Brain microvascular endothelial cell (primary cell): Measurements from ENCODE around the gene ADAMTSL1.

Experiments
- DNase-seq: peaks from one replicate; pipeline ENCODE4 v3.0.0-alpha.2; 2020
- H3K27ac ChIP-seq: fragments of 250-450 bp; sonication (Bioruptor Pico); 2 replicates; pipeline ENCODE4 v1.5.1; 2020; ENCODE audit warnings: mild to moderate bottlenecking, moderate library complexity
- H3K27me3 ChIP-seq: fragments of 250-450 bp; sonication (Bioruptor Pico); replicated peaks from 2 replicates; pipeline ENCODE4 v1.5.1; 2020; ENCODE audit warnings: mild to moderate bottlenecking
- H3K36me3 ChIP-seq: fragments of 250-450 bp; sonication (Bioruptor Pico); replicated peaks from 2 replicates; pipeline ENCODE4 v1.5.1; 2020; ENCODE audit warnings: mild to moderate bottlenecking
- H3K4me3 ChIP-seq: 2 replicates; pipeline ENCODE4 v1.5.1; 2011; ENCODE audit warnings: low read depth, mild to moderate bottlenecking, control low read depth, low read length, moderate library complexity
- in situ Hi-C: cut with HindIII; loops from 2 replicates; pipeline ENCODE4 v1.10.0; 2017; ENCODE audit warnings: low sequenced_read_pairs, low pct_ligation_motif_present
- TF ChIP-seq, protein P1 (sequence below): IDR thresholded peaks from 2 replicates; pipeline ENCODE4 v1.5.1; 2011; ENCODE audit warnings: low read depth, mild to moderate bottlenecking, moderate library complexity, low read length, control low read depth, inconsistent platforms; ENCODE audit errors: missing control alignments

ADAMTSL1 gene

DNA sequence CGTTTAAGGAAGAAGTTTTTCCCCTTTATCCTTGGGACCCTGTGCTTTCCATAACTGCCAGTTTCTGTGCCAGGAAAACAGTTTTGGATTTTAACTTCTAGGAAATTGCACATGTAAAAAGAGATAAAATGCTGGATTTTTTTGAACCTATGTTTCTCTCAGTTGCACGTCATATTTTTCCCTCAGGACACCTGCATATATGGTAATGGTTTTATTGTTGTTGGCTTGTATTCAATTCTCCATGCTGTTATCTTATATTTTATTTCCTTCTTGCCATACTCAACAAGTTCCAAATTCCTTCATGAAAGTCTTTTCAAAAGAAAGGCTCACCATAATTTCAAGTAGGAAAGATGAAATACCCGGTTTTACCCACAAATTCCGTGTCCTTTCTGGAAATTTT is 7.9 kb upstream of the ADAMTSL1 start:
- in situ Hi-C loops, result loop anchor here (25.0 kb wide), 1 partner anchor 571 kb away; the partner anchor contains the start of genes RRAGA and SAXO1
- no peak overlapping the region for H3K4me3 ChIP-seq
- H3K27me3 ChIP-seq, result no peaks in the 10 kb centered on the region
- DNase-seq, result no peak
- H3K36me3 ChIP-seq, result no peaks in the 10 kb centered on the region
- TF ChIP-seq, protein P1, sequence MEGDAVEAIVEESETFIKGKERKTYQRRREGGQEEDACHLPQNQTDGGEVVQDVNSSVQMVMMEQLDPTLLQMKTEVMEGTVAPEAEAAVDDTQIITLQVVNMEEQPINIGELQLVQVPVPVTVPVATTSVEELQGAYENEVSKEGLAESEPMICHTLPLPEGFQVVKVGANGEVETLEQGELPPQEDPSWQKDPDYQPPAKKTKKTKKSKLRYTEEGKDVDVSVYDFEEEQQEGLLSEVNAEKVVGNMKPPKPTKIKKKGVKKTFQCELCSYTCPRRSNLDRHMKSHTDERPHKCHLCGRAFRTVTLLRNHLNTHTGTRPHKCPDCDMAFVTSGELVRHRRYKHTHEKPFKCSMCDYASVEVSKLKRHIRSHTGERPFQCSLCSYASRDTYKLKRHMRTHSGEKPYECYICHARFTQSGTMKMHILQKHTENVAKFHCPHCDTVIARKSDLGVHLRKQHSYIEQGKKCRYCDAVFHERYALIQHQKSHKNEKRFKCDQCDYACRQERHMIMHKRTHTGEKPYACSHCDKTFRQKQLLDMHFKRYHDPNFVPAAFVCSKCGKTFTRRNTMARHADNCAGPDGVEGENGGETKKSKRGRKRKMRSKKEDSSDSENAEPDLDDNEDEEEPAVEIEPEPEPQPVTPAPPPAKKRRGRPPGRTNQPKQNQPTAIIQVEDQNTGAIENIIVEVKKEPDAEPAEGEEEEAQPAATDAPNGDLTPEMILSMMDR, result no peak
- no peak overlapping the region for H3K27ac ChIP-seq

DNA sequence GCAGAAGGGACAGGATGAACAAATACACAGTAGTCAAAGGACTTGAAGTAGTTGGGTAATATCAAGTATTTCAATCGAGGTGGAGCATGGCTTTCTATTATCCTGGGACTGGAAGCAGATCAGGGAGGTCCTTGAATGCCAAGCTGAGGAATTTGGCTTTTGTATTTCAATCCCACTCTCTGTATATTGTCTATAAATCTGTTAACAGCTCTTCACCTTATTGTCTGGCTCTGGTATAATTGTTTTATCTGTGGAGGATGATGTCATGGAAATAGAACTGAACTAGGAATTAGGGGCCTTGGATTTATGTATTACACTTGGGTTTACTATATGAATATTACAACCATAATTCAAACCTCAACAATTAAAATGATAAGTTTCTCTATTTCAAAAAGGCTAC is 6.3 kb upstream of the ADAMTSL1 start:
- in situ Hi-C loops, result loop anchor here (25.0 kb wide), 1 partner anchor 570 kb away; the partner anchor contains the start of genes RRAGA and SAXO1
- TF ChIP-seq, protein P1, result no peak
- Histone ChIP-seq H3K4me3 (no peak overlapping the region), H3K27me3 (no peaks in the 10 kb centered on the region), H3K27ac (no peak overlapping the region), H3K36me3 (no peaks in the 10 kb centered on the region)
- no peak for DNase-seq

DNA sequence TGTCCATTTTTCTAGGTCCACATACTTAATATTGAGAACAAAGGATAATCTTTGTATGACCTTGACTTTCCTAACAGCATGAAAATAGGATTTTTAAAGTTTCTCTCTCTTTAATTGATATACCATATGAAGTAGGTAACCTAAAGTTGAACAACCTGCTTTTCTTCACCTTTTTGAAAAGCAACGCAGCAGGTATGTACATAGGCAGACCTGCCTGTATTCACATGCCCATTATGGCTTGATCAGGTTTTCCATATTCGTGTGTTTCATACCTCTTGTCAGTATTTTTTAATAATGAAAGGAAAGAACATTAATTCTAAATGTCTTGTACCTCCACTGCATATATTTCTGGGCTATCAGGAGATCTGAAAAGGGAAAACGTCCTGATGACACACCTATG is 1.5 kb upstream of the ADAMTSL1 start:
- H3K27ac ChIP-seq, result no peak overlapping the region
- H3K4me3 ChIP-seq, result no peak overlapping the region
- in situ Hi-C loops, result loop anchor here (25.0 kb wide), 1 partner anchor 565 kb away; the partner anchor contains the start of genes RRAGA and SAXO1
- TF ChIP-seq, protein P1, result no peak
- no peak for DNase-seq
- H3K27me3 ChIP-seq, result no peaks in the 10 kb centered on the region
- no peaks in the 10 kb centered on the region for H3K36me3 ChIP-seq

DNA sequence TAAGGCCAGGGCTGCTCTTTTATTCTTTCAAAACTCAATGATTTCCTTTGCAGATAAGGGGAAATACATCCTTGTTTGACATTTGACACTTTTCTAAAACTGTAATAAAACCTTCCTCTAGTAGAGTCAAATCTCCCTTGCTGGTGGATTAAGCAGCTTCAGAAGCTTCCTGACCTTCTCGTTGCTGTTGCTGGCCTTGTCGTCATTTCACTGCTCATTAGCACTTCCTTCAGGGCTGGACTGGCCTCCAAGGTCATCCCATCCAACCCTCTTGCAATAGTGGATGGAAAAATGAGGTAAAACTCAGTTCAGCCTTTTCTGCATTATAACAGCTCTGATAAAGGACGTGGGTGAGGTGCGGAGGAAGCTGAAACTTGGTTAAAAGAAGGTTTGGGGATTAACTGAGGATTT is 1.1 kb upstream of the ADAMTSL1 start:
- no peak for DNase-seq
- TF ChIP-seq, protein P1, result no peak
- no peaks in the 10 kb centered on the region for H3K27me3 ChIP-seq
- H3K36me3 ChIP-seq, result no peaks in the 10 kb centered on the region
- peak overlapping the region; percentile 73 for H3K4me3 ChIP-seq
- H3K27ac ChIP-seq, result no peak overlapping the region
- in situ Hi-C loops, result loop anchor here (25.0 kb wide), 1 partner anchor 564 kb away; the partner anchor contains the start of genes RRAGA and SAXO1

DNA sequence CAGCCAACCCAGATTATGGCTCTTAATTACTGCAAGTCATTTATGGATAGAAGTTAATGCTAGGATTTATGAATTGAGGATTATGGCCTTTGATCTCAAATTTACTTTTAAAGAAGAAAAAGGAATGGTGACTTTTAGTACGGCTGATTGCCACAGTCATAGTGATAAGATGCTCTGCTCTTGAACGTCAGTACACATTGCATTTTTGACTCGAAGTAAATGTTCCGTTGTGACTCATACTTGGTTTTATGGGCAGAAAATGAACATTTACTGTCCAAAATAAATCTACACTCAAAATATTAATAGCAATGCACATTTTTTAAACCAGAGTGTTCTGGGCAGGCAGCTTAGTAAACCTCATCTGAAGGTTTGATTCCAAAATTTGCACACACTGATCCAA is 830 bp downstream of the ADAMTSL1 start:
- H3K36me3 ChIP-seq, result no peaks in the 10 kb centered on the region
- H3K27ac ChIP-seq, result peak overlapping the region; percentile 40
- peak; percentile 30 for DNase-seq
- no peaks in the 10 kb centered on the region for H3K27me3 ChIP-seq
- TF ChIP-seq, protein P1, result no peak
- peak overlapping the region; percentile 73 for H3K4me3 ChIP-seq
- in situ Hi-C loops, result loop anchor here (25.0 kb wide), 1 partner anchor 563 kb away; the partner anchor contains the start of genes RRAGA and SAXO1

DNA sequence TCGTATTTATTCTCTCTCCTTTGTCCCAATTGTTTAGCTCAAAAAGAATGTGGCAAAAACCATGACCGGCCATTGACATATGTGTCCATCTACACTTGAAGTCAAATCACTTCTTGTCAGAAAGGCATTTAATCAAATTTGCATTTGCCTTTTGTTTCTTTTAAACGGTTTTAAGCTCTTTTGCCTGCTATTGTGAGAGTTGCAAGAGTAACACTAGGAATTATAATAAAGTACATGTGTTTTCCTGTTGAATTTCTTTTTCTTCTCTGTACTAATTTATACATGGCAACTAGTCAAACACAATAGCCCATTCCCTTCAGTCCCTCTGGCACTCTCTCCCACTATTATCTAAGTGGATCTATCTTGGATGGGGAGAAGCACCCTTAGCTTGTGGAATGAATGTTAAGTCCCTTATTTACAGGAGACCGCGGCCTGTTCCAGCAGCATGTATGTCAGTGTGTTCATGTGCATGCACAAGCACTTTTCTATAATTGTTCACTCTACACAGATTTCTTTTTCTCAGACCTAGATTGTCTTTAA is 3.2 kb downstream of the ADAMTSL1 start:
- TF ChIP-seq, protein P1, result no peak
- Histone ChIP-seq H3K4me3 (peak overlapping the region; percentile 73), H3K27ac (no peak overlapping the region), H3K36me3 (no peaks in the 10 kb centered on the region), H3K27me3 (no peaks in the 10 kb centered on the region)
- in situ Hi-C loops, result no loop called here
- DNase-seq, result no peak
